LoVo (cell line): ENCODE data around the gene USP2.

Source experiments
- DNase-seq: peaks from one replicate; pipeline ENCODE4 v3.0.0-alpha.2; 2016; ENCODE audit warnings: low spot score

The USP2 gene

DNA sequence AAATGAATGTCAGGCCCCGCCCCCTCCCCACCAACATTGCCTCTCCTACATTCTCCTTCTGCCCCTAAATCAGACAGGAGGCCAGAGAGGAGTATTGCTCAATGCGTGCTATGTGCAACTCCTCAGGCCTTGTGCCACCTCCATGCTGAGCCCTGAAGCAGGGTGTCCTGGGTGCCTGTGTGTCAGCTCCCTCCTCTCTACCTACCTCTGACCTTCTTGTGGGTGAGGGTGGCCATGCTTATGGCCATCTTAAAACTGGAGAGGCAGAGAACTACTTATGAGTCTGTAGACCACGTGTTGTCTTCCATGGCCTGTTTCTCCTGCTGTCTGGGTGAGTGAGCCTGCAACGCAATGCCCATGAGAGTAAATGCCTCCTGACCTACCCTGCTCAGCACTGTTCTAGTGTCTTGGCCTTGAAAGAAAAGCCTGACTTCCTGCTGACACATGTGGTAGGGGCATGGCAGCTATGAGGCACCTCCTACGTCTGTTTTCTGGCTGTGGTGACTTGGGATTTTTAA is 75.1 kb downstream of the USP2 start:
- no peak for DNase-seq

DNA sequence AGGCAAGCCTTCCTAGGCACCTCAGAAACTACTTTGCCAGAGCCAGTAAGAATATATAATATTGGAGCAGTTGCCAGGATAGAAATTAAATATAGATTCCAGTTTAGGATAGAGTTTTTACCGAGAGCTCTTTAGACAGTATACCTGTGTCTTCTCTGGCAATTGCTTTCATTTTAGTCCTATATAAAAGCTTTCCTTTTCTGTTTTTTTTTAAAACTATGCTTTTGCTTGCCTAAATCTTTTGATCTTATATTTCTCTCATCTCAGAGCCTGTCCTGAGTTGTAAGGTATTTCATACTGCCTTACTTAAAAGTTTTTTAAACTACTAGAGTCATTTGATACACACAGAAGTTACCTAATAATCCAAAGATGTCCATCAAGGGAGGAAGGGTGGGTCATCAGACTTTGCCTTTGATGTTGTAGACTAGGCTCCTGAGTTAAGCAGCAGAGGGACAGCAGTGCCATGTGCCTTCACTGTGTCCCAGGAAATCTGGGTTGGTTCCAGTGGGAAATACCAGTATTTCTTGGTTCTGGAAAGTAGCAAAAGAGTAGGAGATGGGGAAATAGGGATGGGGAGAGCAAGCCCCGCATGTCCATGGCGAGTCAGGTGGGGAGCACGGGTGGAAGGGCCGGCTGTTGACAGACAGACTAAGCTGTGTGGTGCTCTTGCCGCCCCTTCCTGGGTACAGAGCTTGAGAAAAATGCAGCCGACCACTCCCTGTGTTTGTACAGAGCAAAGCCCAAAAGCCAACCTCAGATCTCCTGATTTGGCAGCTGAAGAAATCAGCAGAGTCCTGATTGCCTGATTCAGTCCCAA is 75.7 kb downstream of the USP2 start:
- DNase-seq: no peak
